ENCODE measurements around the gene CTF1.

GRCh38 chr16:30910427-30911029 is 14.1 kb downstream of the CTF1 start:
- TF ChIP-seq, protein P1, sequence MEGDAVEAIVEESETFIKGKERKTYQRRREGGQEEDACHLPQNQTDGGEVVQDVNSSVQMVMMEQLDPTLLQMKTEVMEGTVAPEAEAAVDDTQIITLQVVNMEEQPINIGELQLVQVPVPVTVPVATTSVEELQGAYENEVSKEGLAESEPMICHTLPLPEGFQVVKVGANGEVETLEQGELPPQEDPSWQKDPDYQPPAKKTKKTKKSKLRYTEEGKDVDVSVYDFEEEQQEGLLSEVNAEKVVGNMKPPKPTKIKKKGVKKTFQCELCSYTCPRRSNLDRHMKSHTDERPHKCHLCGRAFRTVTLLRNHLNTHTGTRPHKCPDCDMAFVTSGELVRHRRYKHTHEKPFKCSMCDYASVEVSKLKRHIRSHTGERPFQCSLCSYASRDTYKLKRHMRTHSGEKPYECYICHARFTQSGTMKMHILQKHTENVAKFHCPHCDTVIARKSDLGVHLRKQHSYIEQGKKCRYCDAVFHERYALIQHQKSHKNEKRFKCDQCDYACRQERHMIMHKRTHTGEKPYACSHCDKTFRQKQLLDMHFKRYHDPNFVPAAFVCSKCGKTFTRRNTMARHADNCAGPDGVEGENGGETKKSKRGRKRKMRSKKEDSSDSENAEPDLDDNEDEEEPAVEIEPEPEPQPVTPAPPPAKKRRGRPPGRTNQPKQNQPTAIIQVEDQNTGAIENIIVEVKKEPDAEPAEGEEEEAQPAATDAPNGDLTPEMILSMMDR (IDR thresholded peaks at IDR 0.05): no peak
- TF ChIP-seq POLR2AphosphoS5 (IDR thresholded peaks at IDR 0.05): no peak
- TF ChIP-seq EP300 (IDR thresholded peaks at IDR 0.05): no peak
- no peak for TF ChIP-seq POLR2A (IDR thresholded peaks at IDR 0.05)

Measured in sigmoid colon (tissue), 4 donors.